Transverse colon (tissue), 3 donors: ENCODE measurements around the gene MEDAG.

ENCODE experiments used
- CTCF ChIP-seq, 5 experiments: fragments of 200-600 bp in 3 of 5; fragments of 450-650 bp in 2 of 5; sonication (generic) in 3 of 5; IDR thresholded peaks; 1 replicate in 2 of 5; 2 replicates in 3 of 5; pipeline ENCODE4 v1.5.1; 2016 to 2017; ENCODE audit warnings: antibody characterized with exemption in 5 of 5, inconsistent platforms in 3 of 5, mild to moderate bottlenecking in 2 of 5, moderate library complexity in 1 of 5
- POLR2A ChIP-seq: fragments of 450-650 bp; IDR thresholded peaks from one replicate; pipeline ENCODE4 v1.6.1; 2016; ENCODE audit warnings: antibody characterized with exemption, mild to moderate bottlenecking, moderate library complexity

DNA sequence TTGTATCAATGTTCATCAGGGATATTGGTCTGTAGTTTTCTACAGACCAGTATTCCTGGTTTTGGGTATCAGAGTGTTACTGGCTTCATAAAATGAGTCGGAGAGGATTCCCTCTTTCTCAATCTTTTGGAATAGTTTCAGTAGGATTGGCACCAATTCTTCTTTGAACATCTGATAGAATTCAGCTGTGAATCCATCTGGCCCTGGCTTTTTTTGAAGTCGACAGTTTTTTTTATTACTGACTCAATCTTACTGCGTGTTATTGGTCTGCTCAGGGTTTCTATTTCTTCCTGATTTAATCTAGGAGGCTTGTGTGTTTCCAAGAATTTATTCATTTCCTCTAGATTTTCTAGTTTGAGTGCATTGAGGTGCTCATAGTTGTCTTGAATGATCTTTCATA, 37.8 kb downstream of the MEDAG start:
- TF ChIP-seq CTCF (IDR thresholded peaks at IDR 0.05) (no peak), POLR2A (no peak)
